GM19438 (cell line): ENCODE measurements around the gene NPLOC4.
"Not testable (repeated sequence)": the region's sequence is repeated elsewhere in the genome, so short reads cannot be mapped to it uniquely, and the experiment has no call there.

ENCODE experiments used
- ATAC-seq: cut with Tn5 transposase; IDR thresholded peaks from one replicate; pipeline ENCODE4 v1.9.1; 2021; ENCODE audit warnings: low read depth; ENCODE audit not compliant: unreplicated experiment

The NPLOC4 gene

DNA sequence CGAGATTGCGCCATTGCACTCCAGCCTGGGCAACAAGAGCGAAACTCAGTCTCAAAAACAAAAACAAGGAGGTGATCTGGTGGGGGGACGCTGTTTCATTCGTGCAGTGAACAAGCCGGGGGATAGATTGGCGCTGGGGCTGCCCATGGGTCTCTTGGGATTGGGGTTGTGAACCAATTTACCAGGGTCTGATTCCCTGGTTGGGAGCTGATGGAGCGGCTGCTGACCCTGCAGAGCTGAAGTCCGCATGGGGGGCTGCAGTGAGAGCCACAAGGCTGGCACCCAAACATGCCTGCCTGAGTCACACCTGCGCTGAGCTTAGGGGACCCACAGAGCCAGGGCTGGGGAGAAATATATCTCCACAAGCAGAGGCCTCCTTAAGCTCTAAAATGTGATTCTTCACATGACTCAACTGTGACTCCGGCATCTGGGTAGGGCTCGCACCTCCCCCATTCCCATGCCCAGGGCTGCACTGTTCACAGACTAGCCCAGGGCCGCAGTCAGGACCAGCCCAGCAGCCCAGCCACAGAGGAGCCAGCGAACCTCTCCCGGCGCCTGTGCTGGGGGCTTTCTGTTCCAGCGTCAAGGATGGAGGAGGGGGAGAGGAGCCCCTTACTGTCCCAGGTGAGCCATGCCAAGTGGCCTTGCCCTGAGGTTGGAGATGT, 5.0 kb upstream of the NPLOC4 start:
- no peak for ATAC-seq

DNA sequence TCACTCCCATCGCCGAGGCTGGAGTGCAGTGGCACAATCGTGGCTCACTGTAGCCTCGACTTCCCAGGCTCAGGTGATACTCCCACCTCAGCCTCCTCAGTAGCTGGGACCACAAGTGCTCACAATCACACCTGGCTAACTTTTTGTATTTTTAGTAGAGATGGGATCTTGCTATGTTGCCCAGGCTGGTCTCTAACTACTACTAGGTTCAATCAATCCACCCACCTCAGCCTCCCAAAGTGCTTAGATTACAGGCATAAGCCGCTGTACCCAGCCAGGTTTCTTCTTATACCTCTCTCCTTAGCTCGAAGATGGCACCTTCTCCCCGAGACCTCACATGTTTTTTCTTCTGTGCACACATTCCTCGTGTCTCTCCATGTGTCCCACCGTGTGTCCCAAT, 3.1 kb upstream of the NPLOC4 start:
- no peak for ATAC-seq

DNA sequence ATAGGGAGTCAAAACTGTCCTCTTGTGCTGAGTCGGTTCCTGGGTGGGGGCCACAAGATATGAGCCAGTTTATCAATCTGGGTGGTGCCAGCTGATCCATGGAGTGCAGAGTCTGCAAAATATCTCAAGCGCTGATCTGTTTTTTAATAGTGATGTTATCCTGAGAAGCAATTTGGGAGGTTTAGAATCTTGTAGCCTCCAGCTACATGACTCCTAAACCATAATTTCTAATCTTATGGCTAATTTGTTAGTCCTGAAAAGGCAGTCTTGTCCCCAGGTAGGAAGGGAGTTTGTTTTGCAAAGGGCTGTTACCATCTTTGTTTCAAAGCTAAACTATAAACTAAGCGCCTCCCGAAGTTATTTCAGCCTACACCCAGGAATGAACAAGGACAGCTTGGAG, 1.8 kb upstream of the NPLOC4 start:
- ATAC-seq, result no peak

DNA sequence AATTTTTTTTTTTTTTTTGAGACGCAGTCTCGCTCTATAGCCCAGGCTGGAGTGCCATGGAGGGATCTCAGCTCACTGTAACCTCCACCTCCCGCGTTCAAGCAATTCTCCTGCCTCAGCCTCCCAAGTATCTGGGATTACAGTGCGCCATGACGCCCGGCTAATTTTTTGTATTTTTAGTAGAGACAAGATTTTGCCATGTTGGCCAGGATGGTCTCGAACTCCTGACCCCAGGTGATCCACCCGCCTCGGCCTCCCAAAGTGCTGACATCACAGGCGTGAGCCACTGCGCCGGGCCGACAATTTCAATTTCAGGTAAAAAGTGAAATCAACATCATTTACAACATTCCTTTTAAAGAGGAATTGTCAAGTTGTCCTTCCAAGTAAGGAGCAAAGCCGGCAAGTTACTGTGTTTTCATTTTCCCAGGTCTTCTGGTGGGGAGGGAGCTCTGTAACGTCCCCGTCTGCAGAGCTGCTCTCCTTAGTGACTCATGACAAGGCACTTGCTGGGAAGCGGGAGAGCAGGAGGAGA, 873 bp downstream of the NPLOC4 start:
- no peak for ATAC-seq

DNA sequence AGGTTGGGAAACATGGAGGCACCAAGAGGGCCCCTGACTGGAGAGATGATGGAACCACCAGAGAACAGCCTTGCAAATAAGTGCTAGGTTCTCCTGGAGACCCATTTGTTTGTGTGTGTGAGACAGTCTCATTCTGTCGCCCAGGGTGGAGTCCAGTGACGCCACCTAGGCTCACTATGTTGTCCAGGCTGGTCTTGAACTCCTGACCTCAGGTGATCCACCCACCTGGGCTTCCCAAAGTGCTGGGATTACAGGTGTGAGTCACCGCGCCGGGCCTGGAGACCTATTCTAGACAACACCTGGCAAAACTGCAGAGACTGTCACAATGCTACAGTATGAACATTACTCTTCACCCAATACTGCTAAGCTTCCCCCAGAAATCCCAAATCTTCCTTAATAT, 1.5 kb downstream of the NPLOC4 start:
- no peak for ATAC-seq

DNA sequence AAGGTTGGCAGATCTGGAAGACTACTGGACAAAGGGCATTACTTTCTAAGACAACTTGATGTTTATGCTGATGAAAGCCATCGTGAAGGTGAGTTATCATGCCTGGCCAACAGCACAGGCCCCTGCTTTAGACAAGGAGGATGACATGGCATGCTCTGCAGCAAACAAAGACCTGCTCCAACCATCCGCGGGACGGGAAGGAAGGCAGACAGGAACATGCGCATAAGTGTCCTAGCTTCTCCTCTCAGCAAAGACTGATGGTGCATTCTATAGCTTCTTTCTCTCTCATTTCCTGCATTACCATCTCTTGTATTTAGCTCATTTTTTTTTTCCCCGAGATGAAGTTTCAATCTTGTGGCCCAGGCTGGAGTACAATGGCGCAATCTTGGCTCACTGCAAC, 5.4 kb downstream of the NPLOC4 start:
- no peak for ATAC-seq

DNA sequence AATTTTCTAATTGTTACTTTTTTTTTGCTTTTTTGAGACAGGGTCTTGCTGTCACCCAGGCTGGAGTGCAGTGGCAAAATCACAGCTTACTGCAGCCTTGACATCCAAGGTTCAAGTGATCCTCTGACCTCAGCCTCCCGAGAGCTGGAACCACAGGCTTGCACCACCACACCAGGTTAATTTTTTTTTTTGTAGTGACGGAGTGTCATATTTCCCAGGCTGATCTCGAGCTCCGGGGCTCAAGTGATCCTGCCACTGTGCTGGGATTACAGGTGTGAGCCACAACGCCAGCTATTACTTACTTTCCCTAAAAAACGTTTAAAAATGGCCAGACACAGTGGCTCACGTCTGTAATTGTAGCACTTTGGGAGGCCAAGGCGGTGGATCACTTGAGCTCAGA, 6.6 kb downstream of the NPLOC4 start:
- no peak for ATAC-seq

DNA sequence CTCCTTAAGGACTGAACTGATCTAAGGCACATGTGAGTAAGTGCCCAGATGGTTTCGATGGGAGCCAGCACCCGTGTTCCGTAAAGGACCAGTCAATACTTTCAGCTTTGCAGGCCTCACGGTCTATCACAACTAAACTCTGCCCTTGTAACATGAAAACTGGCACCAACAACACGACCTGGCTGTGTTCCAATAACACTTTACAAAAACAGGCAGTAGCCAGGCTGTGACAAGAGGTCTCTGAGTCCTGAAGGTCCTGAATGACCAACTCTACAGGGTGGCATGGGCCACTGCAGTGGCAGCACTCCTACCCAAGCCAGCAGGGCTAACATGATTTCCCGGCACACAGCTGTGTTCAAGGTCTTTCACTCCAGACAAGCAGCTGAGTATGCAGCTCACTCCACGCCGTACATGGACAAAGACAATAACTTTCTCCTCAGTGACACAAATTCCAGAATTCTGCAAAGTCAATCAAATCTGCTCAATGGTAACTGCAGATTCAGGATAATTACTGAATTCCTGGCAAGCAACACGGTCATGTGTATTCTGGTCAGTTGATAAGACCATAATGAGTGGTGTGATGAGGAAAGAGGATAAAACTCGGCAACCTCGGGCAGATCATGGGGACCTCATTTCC, 15.3 kb downstream of the NPLOC4 start:
- no peak for ATAC-seq

DNA sequence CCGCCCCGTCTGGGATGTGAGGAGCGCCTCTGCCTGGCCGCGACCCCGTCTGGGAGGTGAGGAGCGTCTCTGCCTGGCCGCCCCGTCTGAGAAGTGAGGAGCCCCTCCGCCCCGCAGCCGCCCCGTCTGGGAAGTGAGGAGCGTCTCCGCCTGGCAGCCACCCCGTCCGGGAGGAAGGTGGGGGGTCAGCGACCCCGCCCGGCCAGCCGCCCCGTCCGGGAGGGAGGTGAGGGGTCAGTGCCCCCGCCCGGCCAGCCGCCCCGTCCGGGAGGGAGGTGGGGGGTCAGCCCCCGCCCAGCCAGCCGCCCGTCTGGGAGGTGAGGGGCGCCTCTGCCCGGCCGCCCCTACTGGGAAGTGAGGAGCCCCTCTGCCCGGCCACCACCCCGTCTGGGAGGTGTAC, 18.6 kb downstream of the NPLOC4 start:
- ATAC-seq, result not testable (repeated sequence)

DNA sequence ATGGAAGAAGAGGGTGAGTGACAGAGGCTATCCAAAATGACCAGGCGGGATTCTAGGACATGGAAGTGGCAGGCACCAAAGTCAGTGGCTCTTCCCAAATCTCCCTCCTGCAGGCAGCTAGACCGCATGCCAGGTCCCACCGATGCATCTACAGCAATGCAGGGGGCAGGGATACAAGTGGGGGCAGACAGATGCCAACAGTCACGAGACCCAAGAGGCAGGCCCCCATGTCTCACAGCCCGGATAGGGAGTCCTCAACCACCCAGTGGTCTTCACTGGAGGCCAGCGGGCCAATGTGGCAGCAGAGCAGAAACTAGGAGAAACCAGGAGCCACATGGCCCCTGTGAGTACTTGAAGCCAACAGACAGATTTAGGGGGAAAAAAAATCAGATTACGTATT, 20.0 kb downstream of the NPLOC4 start:
- ATAC-seq, result no peak

DNA sequence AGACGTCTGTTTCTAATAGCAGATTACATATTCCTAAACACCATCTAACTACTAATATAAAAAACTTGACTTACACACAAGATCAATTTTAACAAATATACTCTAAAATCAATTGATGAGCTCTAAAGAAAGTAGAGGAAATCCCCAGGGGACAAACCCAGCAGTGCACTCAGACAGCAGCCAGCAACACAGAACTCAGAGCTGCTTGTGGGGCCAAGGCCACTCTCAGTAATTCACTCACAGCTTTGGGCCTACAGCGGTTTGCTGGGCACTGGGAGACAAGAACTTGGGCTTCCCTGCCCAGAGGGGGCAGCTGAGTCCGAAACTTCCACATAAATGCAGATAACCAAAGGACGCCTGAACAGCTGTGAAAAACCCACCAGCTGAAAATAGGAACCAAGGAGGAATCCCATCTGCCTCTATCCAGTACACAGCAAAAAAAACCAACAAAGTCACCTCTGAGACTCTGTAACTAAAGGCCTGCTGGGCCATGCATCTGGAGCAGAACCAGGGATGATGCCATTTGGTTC, 21.4 kb downstream of the NPLOC4 start:
- no peak for ATAC-seq

DNA sequence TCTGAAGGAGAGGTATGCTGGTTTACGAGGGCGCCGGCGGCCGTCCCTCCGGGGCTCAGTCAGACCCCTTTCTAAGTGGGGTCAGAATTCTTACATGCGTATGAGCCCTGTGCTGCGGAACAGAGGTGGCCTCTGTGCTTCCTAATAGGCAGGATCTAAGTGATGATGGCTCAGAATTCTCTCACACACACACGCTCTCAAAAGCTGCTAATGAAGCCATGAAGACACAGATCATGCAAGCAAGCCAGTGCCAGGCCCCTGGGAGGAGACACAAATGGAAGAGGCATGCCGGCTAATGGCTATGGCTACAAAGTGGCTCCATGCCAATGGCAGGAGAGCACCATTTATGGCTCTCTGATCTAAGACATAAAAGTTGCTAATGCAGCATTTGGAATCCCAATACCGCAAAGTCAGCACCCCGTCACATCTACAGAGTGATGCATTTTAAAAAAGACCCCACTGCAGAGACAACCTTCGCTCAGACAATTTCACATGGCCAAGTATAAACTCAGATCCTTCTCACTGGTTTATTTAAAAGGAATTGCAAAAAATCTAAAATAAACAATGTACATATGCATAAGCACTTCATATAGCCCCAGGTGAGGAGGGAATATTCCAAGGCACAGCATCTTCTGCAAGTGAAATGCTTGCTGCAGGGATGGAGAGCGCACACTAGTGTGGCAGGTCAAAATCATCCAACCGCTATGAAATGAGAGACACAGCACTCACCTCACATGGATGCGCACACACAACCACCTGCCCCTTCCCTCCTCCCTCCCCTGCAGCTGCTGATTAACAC, 24.5 kb downstream of the NPLOC4 start:
- ATAC-seq, result no peak

DNA sequence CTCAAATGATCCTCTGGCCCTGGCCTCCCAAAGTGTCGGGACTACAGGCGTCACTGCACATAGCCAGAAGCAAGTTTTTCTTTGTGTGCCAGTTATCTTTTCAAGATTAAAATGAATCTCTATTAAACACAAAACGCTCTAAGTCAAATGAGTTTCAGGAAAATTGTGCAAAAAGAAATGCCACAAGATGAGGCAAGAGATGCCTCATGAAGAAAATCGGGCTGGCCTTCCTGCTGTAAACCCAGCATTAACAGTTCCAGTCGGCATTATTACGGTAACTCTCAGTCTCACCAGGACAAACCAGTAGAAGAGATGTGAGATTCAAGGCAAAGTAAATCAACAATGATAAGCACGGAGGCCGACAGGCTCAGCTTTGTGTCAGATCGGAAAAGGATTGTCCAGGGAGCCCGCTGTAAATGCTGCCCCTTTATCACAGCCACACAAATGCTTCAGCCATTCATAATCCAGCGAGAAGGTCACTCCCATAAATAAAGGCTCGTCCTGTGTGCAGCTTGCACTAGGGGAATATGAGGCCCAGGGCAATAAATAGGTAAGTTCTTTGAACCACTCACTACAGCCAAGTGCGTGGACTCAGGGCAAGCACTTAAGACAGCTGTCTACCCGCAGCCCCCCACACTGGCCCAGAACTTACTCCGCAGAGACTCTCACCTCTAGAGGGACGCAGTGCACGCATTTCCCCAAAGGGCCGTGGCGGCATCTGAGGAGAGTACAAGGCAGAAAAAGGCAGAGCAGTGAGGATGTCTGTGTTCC, 27.2 kb downstream of the NPLOC4 start:
- ATAC-seq, result no peak

DNA sequence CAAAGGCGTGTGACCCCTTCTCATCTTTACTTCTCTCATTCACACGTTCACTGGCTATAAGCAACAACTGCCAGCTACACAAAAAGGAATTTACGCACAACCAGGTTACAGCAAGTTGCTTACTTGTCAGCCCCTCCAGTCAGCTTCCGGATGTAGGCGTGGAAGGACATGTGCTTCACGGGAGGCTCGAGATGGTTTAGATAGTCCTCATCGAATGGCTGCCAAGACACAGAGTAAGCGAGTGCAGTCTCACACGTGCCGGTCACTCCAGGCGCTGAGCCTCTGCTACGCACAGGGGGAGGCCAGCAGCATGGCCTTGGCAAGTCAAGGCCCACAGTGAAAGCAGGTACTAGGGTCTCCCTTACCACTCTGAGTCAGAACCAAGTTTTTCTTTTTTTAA, 28.3 kb downstream of the NPLOC4 start:
- no peak for ATAC-seq

DNA sequence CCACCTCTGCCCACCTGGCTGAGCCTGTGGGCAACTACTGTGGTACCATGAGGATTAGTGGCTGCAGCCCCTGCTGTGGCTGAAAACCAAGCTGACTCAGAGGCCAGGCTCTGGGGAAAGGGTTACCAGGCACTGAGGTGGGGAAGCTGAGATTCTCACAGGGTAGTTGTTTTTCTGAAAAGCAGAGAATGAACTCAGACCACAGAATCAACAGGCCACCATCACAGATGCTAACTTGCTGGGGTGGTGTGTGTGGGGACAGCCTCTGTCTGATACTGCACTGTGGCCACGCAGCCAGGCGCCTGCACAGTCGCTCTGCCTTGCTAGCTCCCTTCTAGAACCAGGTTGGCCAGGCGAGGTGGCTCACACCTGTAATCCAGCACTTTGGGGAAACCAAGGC, 28.8 kb downstream of the NPLOC4 start:
- no peak for ATAC-seq

DNA sequence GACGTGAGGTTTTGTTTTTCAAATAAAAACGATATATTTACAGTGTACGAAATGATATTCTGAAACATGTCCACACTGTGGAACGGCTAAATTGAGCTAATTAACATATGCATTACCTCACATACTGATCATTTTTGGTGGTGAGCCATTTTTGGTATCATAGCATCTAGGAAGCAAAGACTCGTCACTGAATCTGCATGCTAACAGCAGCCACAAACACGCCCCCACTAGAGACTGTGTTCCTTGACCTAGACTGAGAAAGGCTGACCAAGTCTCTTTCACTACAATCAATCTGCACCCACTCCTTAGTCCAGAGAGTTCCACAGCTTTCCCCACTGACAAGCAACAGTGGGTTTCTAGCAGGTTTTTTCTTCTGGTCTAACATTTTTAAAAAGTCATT, 29.5 kb downstream of the NPLOC4 start:
- ATAC-seq, result no peak

DNA sequence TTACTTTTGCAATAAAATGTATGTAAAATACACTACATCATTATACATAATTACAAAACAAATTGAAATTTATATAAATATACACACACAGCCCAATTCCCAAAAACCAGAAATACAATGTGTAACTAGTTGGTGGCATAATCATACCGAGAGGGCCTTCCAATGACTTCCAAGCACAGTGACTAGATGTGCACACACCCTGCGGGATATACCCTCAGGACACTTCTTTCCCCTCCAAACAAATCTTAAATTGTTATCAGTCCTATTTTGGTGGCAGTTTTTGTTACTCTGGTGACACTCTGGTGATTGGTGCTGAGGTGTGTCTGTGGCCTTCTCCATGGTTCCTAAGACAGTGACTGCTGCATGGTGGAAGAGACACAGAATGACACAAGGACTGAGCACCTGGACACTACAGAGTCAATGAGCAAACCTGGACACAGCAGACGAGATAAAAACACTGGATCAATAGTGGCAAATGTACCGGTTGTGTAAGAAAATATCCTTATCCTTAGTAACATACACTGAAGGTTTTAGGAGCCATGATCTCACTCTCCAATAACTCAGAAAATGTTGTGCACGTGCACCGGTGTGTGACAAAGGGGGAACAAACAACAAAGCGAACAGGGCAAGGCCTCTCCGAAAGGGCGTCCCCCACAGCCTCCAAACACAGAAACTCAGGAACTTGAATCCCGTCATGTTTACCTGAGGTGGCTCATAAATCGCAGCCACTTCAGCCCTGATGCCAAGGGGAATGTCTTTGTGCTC, 32.9 kb downstream of the NPLOC4 start:
- ATAC-seq, result no peak

DNA sequence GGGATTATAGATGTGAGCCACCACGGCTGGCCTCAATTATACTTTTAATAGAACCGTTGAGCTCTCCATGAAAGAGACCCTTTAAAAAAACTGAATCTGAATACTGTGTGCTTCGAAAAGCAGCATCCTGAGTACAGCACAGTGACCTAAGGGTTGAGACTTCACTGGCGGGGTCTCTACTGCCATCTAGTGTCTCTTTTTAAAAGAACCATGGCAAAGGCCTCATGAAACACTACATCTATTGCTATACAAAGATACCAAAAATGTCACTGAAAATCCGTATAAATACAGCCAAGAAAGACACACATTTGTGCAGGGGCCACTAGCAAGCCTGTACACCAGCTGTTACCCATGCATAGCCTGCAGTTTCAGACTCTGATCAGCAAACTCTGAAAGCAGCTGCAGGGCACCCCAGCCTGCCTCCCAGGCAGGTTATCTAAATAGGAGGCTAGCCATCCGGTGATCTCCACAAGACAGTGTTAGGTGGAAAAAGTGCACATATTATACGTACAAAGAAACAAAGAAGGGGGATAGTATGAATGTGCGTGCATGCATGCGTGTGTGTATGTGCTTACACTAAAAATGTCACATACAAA, 35.3 kb downstream of the NPLOC4 start:
- no peak for ATAC-seq

DNA sequence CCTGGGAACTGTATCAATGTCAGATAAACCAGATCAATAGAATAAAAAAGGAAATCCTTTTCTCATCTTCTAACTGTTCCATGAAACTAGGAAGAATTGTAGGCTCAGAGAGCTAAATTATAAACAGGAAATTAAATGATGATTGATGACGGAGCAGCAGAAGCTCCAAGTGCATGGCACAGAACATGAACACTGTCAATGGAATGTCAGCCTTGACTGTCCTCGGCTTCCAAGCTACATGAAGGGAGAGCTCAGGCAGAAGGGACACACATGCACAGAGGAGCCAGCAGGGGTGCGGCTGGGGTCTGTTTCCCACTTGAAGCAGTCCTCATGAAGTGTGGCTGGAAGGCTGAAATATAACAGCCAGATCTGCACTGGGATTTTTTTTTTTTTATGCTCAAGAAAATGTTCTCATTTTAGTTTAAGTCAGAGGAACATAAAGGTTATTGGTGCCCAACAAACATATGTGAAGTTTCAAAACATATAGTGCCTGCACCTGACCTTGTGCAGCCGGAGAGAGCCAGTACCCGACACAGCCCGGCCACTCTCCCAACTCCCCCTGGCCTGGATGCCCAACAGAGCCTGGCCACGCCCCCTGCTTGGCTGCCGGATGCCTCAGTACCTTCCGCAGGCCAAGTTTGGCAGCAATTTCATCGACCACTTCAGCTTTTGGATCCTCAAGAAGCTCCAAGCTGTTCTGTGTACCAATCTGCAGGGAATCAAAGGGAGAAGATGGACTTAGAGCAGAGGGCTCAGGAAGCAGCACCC, 37.0 kb downstream of the NPLOC4 start:
- ATAC-seq, result no peak
